GM21381 (cell line): Measurements from ENCODE around the gene ANKRD7.
A peak's percentile ranks its signal among the peaks of the same experiment; 100 is the strongest.
"Not testable (repeated sequence)": the region's sequence is repeated elsewhere in the genome, so short reads cannot be mapped to it uniquely, and the experiment has no call there.

Experiments
- ATAC-seq: cut with Tn5 transposase; IDR thresholded peaks from one replicate; pipeline ENCODE4 v1.9.1; 2021; ENCODE audit warnings: mild to moderate bottlenecking, moderate library complexity; ENCODE audit not compliant: unreplicated experiment

Gene ANKRD7

DNA sequence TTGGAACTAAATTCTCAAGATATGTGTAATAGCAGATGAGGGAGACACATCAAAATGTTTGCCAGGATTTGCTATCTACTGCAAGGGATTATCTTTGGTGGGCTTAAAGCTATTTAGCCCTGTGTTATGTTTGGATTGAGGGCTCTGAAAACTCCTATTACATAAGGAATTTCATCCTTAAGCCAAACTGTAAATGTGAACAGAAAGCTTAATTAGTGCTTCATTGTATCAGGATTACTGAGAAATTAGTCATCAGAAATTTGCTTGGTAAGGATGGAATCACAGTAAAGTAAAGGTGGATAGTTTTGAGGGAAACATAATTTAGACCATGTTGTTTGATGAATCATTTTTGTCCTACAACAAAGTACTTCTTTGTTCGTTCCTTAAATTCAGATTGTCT lies 8.3 kb downstream of the ANKRD7 start:
- ATAC-seq = no peak

DNA sequence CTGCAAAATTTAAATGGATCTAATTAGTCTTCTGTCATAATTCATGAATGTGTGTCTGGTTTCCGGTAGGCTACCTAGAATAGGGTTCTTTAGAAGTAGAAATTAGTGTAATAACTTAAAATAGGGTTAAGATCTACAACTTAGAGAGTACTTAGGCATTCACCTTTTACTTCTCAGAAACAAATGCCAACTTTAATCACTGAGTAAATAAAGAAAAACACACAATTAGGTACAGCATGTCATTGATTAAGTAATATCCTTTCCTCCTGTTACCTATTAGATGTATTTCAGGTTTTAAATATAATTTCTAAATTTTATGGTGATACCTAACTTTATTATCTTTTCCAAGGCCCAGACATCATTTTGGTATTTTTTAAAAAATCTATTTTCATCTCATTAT lies 9.3 kb downstream of the ANKRD7 start:
- ATAC-seq = no peak

DNA sequence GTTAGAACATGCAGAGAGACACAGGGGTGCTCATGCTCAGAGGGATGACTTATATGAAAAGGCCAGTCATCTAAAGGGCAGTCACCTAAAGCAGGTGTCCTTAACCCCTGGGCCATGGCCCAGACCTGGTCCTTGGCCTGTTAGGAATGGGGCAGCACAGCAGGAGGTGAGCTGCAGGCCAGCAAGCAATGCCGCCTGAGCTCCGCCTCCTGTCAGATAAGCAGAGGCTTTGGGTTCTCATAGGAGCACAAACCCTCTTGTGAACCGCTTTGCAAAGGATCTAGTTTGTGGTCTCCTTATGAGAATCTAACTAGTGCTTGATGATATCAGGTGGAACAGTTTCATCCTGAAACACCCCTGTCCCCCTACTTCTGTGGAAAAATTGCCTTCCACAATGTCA lies 14.5 kb downstream of the ANKRD7 start:
- ATAC-seq = no peak

DNA sequence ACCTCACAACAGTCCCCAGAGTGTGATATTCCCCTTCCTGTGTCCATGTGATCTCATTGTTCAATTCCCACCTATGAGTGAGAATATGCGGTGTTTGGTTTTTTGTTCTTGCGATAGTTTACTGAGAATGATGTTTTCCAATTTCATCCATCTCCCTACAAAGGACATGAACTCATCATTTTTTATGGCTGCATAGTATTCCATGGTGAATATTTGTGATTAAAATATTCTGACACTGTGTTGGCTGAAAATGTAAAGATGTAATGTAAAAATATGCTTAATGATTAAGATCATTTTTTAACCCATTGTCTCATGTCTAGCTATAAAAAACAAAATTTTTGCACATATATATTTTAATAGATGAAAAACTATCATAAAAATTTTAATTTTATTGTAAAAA lies 15.8 kb downstream of the ANKRD7 start:
- not testable (repeated sequence) for ATAC-seq

DNA sequence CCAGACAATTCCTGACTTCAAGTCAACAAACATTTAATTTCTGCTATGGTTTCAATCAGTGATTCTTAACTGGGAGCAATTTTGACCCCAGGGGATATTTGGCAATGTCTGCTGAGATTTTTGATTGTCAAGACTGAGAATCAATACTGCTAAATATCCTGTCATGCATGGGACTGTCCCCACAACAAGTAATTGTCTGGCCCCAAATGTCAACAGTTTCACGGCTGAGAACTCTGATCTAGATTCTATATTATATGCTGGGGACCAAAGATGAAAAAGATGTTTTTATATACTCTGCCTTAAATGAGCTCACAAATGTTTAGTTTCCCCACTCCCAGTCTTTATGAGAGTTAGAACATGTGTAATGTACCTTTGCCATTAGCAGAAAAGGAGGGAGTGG lies 19.2 kb downstream of the ANKRD7 start:
- ATAC-seq = no peak

DNA sequence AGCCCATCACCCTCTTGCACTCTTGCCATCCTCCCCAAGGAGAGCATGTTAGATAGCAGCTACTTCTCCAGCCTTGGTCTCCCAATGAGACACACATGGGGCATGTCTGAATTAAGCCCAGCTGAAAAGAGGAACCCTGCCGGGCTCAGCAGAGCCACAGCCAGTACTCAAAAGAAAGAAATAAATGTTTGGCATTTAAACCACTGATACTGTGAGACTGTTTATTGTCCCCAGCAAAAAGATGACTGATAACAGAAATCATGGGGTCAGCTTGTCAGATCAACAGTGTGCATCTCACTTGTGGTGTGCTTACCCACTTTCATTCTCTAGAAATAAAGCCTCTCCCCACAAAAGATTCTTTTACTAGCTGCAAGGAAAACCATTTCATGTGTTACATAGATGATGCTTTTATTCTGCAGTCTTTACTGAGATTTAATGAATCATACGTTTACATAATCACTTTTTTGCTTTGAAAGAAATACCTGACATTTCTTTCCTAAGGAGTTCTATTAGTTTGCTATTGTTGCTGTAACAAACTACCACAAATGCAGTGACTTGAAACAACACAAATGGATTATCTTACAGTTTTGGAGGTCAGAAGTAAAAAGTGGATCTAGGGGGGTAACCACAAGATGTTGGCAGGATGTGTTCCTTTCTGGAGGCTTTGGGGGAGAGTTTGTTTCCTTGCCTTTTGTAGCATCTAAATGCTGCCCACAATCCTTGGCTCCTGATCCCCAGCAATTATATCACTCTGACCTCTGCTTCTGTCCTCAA lies 20.9 kb downstream of the ANKRD7 start:
- ATAC-seq = peak; percentile 49

DNA sequence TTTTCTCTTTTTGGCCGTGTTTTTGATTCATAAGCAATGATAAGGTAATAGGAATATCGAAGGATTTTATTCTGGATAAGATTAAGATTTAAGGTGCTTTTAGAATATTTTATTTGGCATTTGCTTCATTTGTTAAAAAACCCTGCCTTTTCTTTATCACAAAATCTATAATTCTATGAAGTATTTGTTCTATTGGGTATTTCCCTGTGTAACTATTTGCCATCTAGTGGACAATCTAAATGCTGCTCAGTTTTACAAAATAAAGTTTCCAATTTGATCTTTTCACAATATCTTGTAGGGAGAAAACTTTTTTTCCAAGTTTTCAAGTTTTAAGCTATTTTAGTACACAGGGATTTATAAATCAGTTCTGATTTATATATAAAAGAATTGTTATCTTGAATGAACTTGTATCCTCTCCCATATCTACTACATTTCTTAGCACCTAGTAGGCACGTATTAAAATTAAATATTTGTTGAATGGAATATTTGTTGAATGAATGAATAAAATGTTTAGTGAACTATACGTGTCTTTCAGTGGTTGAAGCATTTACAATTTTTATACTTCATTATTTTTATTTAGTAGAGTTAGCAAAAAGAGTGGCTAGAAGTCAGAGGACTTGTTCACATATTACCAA lies 26.5 kb downstream of the ANKRD7 start:
- ATAC-seq = no peak

DNA sequence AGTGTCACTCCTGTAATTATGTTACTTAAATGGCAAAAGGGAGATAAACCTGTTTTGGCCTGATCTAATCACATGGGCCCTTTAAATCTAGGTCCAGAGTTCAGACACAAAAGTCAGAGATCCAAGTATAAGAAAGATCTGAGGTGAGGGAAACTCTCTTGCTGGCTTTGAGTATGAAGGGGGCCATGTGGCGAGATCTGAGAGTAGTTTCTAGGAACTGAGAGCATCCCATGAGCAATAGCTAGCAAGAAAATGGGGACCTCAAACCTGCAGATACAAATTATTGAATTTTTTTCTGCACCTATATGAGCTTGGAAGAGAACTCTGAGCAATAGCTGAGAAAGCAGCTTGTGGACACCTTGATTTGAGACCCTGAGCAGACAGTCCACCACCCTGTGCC lies 27.6 kb downstream of the ANKRD7 start:
- no peak for ATAC-seq

DNA sequence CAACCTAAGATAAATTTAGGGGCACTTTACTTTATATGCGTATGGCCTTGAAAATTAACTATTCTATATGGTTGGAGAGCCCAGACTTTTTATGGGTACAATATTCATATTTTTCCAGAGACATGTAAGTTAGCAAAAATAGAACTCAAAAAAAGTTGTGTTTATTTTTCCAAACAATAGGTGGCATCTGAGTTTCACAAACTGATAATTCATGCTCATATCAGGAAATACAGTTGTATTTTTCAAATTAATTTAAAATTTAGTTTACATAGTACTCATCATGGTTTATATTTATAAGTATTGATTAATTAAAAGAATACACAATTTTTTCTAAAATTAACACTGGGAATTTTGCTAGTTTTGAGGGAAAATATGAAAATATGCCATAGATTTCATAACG lies 34.6 kb downstream of the ANKRD7 start:
- ATAC-seq = no peak

DNA sequence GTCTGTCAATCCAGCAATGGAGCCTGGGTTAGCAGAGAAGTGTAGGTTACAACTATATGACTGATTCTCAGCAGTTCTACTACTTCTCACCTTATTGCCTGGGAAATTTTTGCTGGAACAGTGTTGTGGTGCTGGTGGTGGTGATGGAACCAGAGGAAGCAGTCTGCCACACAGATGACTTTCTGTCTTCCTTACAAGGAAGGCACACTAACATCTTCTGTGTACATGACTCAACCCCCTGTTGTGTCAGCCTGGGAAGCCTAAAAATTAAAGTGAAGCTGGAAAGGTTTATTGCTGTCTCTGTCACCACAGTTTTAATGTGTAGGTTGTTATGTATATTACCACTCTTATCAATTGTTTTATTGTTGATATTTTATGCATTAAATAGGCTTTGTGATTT lies 40.3 kb downstream of the ANKRD7 start:
- ATAC-seq = no peak

DNA sequence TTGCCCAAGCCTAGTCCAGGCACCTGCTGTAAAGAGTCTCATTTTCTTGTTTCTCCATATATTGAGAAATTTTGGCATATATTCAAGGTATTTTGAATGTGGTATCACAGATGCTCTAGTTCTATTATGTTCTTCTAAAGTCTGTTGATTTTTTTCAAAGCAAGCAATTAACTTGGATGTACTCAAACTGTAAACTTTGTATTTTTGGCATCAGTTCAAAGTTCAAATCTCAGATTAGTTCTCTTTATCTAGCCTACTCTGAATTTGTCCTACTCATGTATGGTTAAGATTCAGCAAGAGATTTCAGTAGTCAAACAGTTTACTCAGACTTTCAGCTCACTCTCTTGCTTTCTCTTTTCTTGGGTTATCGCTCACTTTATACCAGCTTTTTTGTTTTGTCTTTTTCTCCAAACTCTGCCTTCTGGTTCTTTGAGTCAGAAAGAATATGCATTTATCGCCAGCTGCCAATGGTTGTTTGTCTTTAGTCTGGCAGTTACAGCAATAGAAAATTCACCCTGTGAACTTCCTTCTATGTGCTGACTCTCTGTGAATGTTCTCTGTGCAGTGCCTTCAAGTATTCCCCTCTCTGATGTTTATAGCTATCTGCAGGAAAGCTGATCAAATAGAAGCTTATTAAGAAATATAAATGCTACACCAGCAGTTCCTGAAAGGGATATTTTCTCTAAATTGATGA lies 56.0 kb downstream of the ANKRD7 start:
- ATAC-seq = no peak

DNA sequence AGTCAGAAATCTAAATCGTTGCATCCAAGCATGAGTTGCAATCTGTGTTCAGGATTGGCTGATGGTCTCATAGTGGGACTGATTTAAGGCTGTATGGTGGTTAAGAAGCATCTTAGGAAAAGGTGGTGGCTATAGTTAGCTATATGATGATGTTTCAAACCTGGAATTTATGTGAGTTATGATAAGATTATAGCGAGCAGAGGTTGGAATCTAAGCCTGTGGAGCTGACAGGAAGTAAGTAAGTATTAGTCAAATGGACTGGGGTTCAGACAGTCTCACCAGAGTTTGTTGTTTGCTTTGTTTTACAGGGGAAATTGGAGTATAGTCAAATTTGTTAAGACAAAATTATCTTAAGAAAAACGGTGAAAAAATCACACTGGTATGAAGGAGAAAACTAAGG lies 56.7 kb downstream of the ANKRD7 start:
- no peak for ATAC-seq

DNA sequence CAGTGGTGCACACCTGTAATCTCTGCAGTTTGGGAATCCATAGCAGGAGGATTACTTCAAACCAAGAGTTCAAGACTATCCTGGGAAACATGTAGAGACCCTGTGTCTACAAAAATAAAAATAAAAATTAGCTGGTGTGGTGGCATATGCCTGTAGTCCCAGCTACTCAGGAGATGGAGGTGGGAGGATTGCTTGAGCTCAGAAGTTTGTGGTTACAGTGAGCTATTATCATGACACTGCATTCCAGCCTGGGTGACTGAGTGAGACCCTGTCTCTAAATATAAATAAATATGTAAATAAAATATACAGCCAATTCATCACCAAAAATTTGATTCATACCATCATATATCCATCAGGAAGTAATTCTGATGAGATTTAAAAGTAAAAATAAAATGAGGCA lies 60.9 kb downstream of the ANKRD7 start:
- no peak for ATAC-seq

DNA sequence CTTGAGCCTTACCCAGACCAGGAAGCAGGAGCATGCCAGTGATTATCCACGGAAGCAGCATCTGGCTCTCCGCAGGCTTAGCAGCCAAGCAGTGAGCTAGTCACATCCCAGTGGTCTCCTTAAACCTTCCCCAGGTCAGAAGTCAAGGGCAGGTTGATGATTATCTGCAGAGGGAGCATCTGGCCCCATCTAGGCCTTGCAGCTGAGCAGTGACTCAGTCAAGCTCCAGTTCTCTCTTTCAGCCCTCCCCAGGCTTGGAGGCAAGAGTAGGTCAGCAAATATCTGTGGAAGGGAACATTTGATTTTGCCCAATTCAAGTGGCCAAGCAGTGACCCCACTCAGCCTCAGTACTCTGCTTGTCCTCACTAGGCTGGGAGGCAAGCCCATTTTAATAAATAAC lies 61.6 kb downstream of the ANKRD7 start:
- ATAC-seq = no peak

DNA sequence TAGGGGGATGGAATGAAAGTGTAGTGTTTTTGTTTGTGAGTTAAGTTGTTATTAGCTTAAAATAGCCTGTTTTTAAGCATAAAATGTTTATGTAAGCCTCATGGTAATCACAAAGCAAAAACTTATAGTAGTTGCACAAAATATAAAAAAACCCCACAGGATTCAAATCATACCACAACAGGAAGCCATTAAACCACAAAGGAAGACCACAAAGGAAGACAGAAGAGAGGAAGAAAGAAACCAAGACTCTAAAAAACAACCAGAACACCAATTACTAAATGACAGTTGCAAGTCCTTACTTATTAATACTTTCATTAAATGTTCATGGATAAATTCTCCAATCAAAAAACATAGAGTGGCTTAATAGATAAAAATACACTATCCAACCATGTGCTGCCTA lies 63.6 kb downstream of the ANKRD7 start:
- peak; percentile 83 for ATAC-seq

DNA sequence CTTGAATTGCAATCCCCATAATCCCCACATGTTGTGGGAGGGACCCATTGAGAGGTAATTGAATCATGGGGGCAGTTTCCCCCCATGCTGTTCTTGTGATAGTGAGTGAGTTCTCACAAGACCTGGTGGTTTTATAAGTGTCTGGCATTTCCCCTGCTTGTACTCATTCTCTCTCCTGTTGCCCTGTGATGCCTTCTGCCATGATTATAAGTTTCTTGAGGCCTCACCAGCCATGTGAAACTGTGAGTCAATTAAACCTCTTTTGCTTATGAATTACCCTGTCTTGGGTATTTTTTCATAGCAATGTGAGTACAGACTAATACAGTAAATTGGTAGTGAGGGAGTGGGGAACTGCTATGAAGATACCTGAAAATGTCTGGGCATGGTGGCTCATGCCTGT lies 65.0 kb downstream of the ANKRD7 start:
- no peak for ATAC-seq
